HCT116 (cell line): ENCODE data around the gene DDAH1. TPM values are rescaled to one million over a fixed set of nuclear protein-coding genes. Genes with fewer than 3 reads are reported as not detected.

Experiments used
- total RNA-seq: library from RNA; stranded (reverse); gene quantifications from one replicate; pipeline ENCODE4 v1.2.1, GENCODE V29; 2021; ENCODE audit not compliant: unreplicated experiment

Gene DDAH1
- total RNA-seq, 1 experiment from 2014 or later, result 16.6 TPM

Other genes starting within 250 kb of the DDAH1 start
- 23.3 TPM for gene C1orf52, start 205.5 kb downstream of the DDAH1 start, total RNA-seq
- 33.8 TPM for gene BCL10, start 188.5 kb downstream of the DDAH1 start, total RNA-seq
- 21.9 TPM for gene CCN1, start 115.6 kb upstream of the DDAH1 start, total RNA-seq
- gene ZNHIT6, start 243.3 kb upstream of the DDAH1 start, total RNA-seq, result 18.4 TPM